OCI-LY3 (cell line): Measurements from ENCODE around the gene SOWAHA.

ENCODE experiments used
- CTCF ChIP-seq: fragments of 200-600, 300-600 bp; sonication (generic); IDR thresholded peaks from 2 replicates; pipeline ENCODE4 v1.5.1; 2014; ENCODE audit warnings: antibody characterized with exemption, low read length, low read depth
- EZH2phosphoT487 ChIP-seq: fragments of 200-600 bp; shearing (Covaris generic); IDR thresholded peaks from 2 replicates; pipeline ENCODE4 v1.6.1; 2018; ENCODE audit warnings: antibody characterized with exemption, mixed run types, low read depth

GRCh38 chr5:132853790-132854189 lies 40.7 kb downstream of the SOWAHA start:
- TF ChIP-seq CTCF (no peak), EZH2phosphoT487 (no peak)
